A673 (cell line): Measurements from ENCODE around the gene KIRREL3. TPM values are rescaled to one million over a fixed set of nuclear protein-coding genes. Genes with fewer than 3 reads are reported as not detected.

ENCODE experiments used
- BruUV-seq: library from RNA; stranded (reverse); fragments of 400-500 nt; replicated peaks from 2 replicates; lab custom pipeline; 2021; lab: Mats Ljungman, UMichigan
- CTCF ChIA-PET: fragments of 300-600 bp; sonication (Branson Sonifier 250); formaldehyde crosslinking; loops from one replicate; lab custom pipeline; 2022; ENCODE audit warnings: antibody characterized with exemption; lab: Charles Lee
- POLR2A ChIA-PET: fragments of 300-600 bp; sonication (Branson Sonifier 250); formaldehyde crosslinking; loops from one replicate; lab custom pipeline; 2022; ENCODE audit warnings: antibody characterized with exemption; ENCODE audit not compliant: low non-redundant PET; lab: Charles Lee
- DNase-seq: peaks from one replicate; pipeline ENCODE4 v3.0.0-alpha.2; 2015; ENCODE audit warnings: low spot score
- H3K27ac ChIP-seq: fragments of 200-600 bp; sonication (generic); 2 replicates; pipeline ENCODE4 v1.5.1; 2016; ENCODE audit warnings: mixed run types, low read depth, mild to moderate bottlenecking, mixed read lengths, antibody characterized with exemption, low read length; ENCODE audit not compliant: poor library complexity, severe bottlenecking
- H3K27me3 ChIP-seq: fragments of 200-600 bp; sonication (generic); replicated peaks from 2 replicates; pipeline ENCODE4 v1.6.1; 2017; ENCODE audit warnings: mixed run types, low read depth, mild to moderate bottlenecking, mixed read lengths, antibody characterized with exemption, low read length; ENCODE audit not compliant: insufficient read depth, poor library complexity
- H3K36me3 ChIP-seq: fragments of 200-600 bp; sonication (generic); 2 replicates; pipeline ENCODE4 v1.6.1; 2016; ENCODE audit warnings: mixed run types, mild to moderate bottlenecking, mixed read lengths, antibody characterized with exemption, low read length; ENCODE audit not compliant: insufficient read depth, poor library complexity, severe bottlenecking
- H3K4me1 ChIP-seq: fragments of 200-600 bp; sonication (generic); 2 replicates; pipeline ENCODE4 v1.6.1; 2017; ENCODE audit warnings: mixed run types, mild to moderate bottlenecking, mixed read lengths, antibody characterized with exemption, low read length; ENCODE audit not compliant: insufficient read depth, poor library complexity, severe bottlenecking
- H3K4me3 ChIP-seq: fragments of 200-600 bp; sonication (generic); 2 replicates; pipeline ENCODE4 v1.5.1; 2016; ENCODE audit warnings: low read depth, mixed run types, mild to moderate bottlenecking, mixed read lengths, low read length; ENCODE audit not compliant: poor library complexity, severe bottlenecking
- H3K9me3 ChIP-seq: fragments of 200-600 bp; sonication (generic); 2 replicates; pipeline ENCODE4 v1.6.1; 2016; ENCODE audit warnings: mixed run types, low read depth, mild to moderate bottlenecking, mixed read lengths, antibody characterized with exemption, low read length; ENCODE audit not compliant: poor library complexity, severe bottlenecking
- CTCF ChIP-seq: fragments of 300-800, 200-600 bp; sonication (generic); conservative IDR thresholded peaks from 2 replicates; pipeline ENCODE4 v1.5.1; 2017; ENCODE audit warnings: low read depth, mild to moderate bottlenecking, antibody characterized with exemption, low read length, moderate library complexity, mixed read lengths
- EZH2 ChIP-seq: fragments of 200-600 bp; sonication (generic); IDR thresholded peaks from 2 replicates; pipeline ENCODE4 v1.6.1; 2017; ENCODE audit warnings: borderline replicate concordance, low read depth, mild to moderate bottlenecking, mixed read lengths, antibody characterized with exemption, low read length; ENCODE audit not compliant: poor library complexity, severe bottlenecking
- intact Hi-C: fragments of 100-400 bp; cut with micrococcal nuclease; formaldehyde crosslinking; loops from one replicate; pipeline ENCODE4 v1.10.0; 2022; ENCODE audit not compliant: unreplicated experiment
- total RNA-seq: library from RNA; stranded (reverse); gene quantifications from 2 replicates; pipeline ENCODE4 v1.2.3, GENCODE V29; 2021

KIRREL3 gene
- total RNA-seq, 1 experiment from 2014 or later: not detected

GRCh38 chr11:126754591-126755426 is 245.8 kb downstream of the KIRREL3 start:
- Histone ChIP-seq H3K27me3 (peaks cover 24% of the 10 kb centered on the region), H3K4me3 (no peak overlapping the region), H3K9me3 (no peaks in the 10 kb centered on the region), H3K4me1 (no peaks in the 10 kb centered on the region), H3K36me3 (no peaks in the 10 kb centered on the region), H3K27ac (no peak overlapping the region)
- ChIA-PET POLR2A (no interaction called here), CTCF (no interaction called here)
- intact Hi-C loops: no loop called here
- TF ChIP-seq CTCF: no peak
- TF ChIP-seq EZH2: no peak
- no TSS peak for BruUV-seq
- DNase-seq: no peak

- peaks cover 24% of the 10 kb centered on the region for H3K27me3 ChIP-seq
- intact Hi-C loops: no loop called here
- no peak for TF ChIP-seq EZH2
- TF ChIP-seq CTCF: no peak
- H3K4me1 ChIP-seq: no peaks in the 10 kb centered on the region
- no TSS peak for BruUV-seq
- no peak for DNase-seq
- H3K36me3 ChIP-seq: no peaks in the 10 kb centered on the region
- no peaks in the 10 kb centered on the region for H3K9me3 ChIP-seq
- ChIA-PET POLR2A (no interaction called here), CTCF (interaction anchor here (0.5 kb wide), 1 partner anchor 127 kb away, joined by 5 read pairs; no protein-coding TSS in a partner anchor)
- H3K27ac ChIP-seq: no peak overlapping the region
- H3K4me3 ChIP-seq: no peak overlapping the region
Observed at GRCh38 chr11:126753990-126754389, 246.6 kb downstream of the KIRREL3 start.

GRCh38 chr11:126751242-126751641 is 249.3 kb downstream of the KIRREL3 start:
- Histone ChIP-seq H3K9me3 (no peaks in the 10 kb centered on the region), H3K36me3 (no peaks in the 10 kb centered on the region), H3K27ac (no peak overlapping the region), H3K4me3 (no peak overlapping the region), H3K4me1 (no peaks in the 10 kb centered on the region), H3K27me3 (peaks cover 10% of the 10 kb centered on the region)
- CTCF ChIA-PET: no interaction called here
- POLR2A ChIA-PET: no interaction called here
- intact Hi-C loops: no loop called here
- no peak for DNase-seq
- BruUV-seq: no TSS peak
- TF ChIP-seq CTCF (no peak), EZH2 (no peak)
